AG20443 (cell line): ENCODE measurements around the gene ZSCAN12.
"Not testable (repeated sequence)": the region's sequence is repeated elsewhere in the genome, so short reads cannot be mapped to it uniquely, and the experiment has no call there.

Source experiments
- DNase-seq: peaks from one replicate; pipeline ENCODE4 v3.0.0; 2012; ENCODE audit warnings: low spot score, mixed read lengths

ZSCAN12 gene

GRCh38 chr6:28393912-28394662 is 5.5 kb downstream of the ZSCAN12 start:
- peak; percentile 12 for DNase-seq

GRCh38 chr6:28390688-28391087 is 8.9 kb downstream of the ZSCAN12 start:
- no peak for DNase-seq

- no peak for DNase-seq
Measured at GRCh38 chr6:28384143-28384533, 15.4 kb downstream of the ZSCAN12 start.

- peak; percentile 64 for DNase-seq
Measured at GRCh38 chr6:28383235-28384142, 16.1 kb downstream of the ZSCAN12 start.

GRCh38 chr6:28380381-28380780 is 19.2 kb downstream of the ZSCAN12 start:
- DNase-seq, result no peak

- DNase-seq, result no peak
Measured at GRCh38 chr6:28378644-28379043, 20.9 kb downstream of the ZSCAN12 start.

GRCh38 chr6:28377879-28378278 is 21.7 kb downstream of the ZSCAN12 start:
- no peak for DNase-seq

GRCh38 chr6:28373925-28374324 is 25.6 kb downstream of the ZSCAN12 start:
- no peak for DNase-seq

GRCh38 chr6:28371706-28372451 is 27.7 kb downstream of the ZSCAN12 start:
- DNase-seq, result no peak

GRCh38 chr6:28371280-28371679 is 28.3 kb downstream of the ZSCAN12 start:
- no peak for DNase-seq

- DNase-seq, result no peak
Measured at GRCh38 chr6:28370440-28370839, 29.1 kb downstream of the ZSCAN12 start.

GRCh38 chr6:28369463-28369862 is 30.1 kb downstream of the ZSCAN12 start:
- no peak for DNase-seq

- DNase-seq, result no peak
Measured at GRCh38 chr6:28368522-28368921, 31.0 kb downstream of the ZSCAN12 start.

GRCh38 chr6:28365590-28365989 is 34.0 kb downstream of the ZSCAN12 start:
- not testable (repeated sequence) for DNase-seq

GRCh38 chr6:28360961-28361360 is 38.6 kb downstream of the ZSCAN12 start:
- no peak for DNase-seq

- DNase-seq, result not testable (repeated sequence)
Measured at GRCh38 chr6:28359562-28359961, 40.0 kb downstream of the ZSCAN12 start.

GRCh38 chr6:28357036-28357435 is 42.5 kb downstream of the ZSCAN12 start:
- DNase-seq, result no peak

- no peak for DNase-seq
Measured at GRCh38 chr6:28356666-28357020, 42.9 kb downstream of the ZSCAN12 start.

- peak; percentile 80 for DNase-seq
Measured at GRCh38 chr6:28355743-28356665, 43.5 kb downstream of the ZSCAN12 start.

GRCh38 chr6:28354688-28355554 is 44.6 kb downstream of the ZSCAN12 start:
- no peak for DNase-seq
